Midbrain (tissue), 1 donor: ENCODE data around the gene SERINC2.

ENCODE experiments used
- DNase-seq: peaks from one replicate; lab custom pipeline; 2025; lab: John Stamatoyannopoulos, UW

SERINC2 gene

DNA sequence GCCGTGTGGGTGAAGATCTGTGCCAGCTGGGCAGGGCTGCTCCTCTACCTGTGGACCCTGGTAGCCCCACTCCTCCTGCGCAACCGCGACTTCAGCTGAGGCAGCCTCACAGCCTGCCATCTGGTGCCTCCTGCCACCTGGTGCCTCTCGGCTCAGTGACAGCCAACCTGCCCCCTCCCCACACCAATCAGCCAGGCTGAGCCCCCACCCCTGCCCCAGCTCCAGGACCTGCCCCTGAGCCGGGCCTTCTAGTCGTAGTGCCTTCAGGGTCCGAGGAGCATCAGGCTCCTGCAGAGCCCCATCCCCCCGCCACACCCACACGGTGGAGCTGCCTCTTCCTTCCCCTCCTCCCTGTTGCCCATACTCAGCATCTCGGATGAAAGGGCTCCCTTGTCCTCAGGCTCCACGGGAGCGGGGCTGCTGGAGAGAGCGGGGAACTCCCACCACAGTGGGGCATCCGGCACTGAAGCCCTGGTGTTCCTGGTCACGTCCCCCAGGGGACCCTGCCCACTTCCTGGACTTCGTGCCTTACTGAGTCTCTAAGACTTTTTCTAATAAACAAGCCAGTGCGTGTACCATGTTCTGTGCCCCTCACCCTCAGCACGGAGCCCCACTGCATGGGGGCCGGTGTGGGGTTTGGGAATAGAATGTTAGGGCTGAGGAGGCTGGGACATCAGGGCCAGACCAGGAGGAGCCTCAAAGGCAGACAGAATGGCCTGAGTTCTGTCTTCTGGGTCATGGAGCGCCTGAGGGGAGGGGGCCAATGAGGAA lies 21.3 kb downstream of the SERINC2 start:
- DNase-seq, result no peak

DNA sequence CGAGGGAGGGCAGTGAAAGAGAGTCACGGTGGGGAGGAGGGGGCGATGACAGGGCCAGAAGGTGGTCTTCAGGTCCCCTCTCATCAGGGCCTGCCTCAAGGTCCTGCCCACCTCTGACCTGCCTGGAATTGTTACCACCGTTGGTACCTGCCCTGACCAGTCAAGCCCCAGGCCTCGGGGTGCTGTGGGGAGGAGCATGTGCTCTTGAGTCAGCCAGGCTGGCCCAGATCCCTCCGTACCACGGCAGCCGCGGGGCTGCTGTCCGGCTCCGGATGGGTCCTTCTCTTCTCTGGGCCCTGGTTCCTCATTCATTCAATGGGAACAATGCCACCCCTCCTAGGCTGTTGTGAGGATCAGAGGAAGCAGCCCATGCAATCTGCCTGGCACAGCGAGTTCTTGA lies 22.0 kb downstream of the SERINC2 start:
- DNase-seq, result no peak

GRCh38 chr1:31435471-31436409 lies 22.7 kb downstream of the SERINC2 start:
- DNase-seq, result no peak

DNA sequence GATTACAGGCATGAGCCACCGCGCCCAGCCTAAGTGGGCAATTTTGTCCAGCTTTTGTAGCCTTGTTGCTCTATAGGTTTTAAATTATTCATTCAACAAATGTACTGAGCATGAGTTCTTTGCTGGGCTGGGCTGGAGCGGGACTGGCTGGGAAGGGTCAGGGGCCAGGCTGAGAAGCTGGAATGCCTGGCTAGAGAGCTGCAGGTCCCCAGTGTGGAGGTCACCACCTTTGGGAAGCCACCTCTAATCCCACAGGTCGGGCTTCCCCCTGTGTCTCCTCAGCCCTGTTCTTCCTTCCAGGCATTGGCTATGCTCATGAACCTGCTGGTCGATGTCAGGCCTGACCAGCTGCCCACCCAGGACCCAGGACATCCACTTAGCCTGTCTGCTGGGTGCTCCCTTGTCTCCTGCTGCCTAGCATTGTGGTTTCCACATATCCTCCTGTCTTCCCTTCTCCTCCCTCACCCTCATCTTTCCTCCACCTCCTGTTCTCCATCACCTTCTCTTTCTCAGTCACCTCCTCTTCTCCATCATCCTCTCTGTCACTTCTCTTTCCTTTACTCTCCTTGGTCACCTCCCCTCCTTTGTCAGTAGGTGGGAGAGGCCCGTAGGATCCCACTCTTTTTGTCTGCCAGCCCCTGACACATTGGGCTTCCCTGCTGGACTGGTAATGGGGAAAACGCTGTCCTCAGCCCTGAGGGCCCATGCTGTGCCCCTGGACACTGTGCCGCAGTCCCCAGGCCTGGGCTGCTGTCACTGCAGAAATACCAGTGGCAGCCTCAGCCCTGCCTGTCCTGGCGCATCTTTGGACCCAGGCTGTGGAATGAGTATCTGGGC lies 23.8 kb downstream of the SERINC2 start:
- no peak for DNase-seq

GRCh38 chr1:31437433-31438037 lies 24.5 kb downstream of the SERINC2 start:
- DNase-seq, result no peak

DNA sequence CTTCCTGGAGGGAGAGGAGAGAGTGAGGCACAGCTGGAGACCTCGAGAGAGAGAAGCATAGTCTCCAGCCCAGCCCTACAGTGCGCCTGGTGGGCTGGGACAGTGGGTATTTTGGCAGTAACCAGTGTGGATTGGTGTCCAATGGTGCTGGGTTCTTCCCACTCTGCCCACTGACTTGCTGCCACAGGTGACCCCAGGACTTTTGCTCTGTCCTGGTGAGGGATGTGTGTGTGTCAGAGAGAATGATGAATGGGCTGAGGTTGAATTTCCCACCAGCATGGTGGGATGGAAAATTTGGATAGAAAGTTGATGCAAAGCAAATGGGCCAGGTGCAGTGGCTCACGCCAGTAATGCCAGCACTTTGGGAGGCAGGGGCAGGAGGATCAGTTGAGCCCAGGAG lies 26.3 kb downstream of the SERINC2 start:
- no peak for DNase-seq

- no peak for DNase-seq
These were observed 28.1 kb downstream of the SERINC2 start for GRCh38 chr1:31441073-31441472.

- DNase-seq, result no peak
These were observed 28.5 kb downstream of the SERINC2 start for GRCh38 chr1:31441558-31441957.

GRCh38 chr1:31441970-31442647 lies 29.1 kb downstream of the SERINC2 start:
- DNase-seq, result no peak

DNA sequence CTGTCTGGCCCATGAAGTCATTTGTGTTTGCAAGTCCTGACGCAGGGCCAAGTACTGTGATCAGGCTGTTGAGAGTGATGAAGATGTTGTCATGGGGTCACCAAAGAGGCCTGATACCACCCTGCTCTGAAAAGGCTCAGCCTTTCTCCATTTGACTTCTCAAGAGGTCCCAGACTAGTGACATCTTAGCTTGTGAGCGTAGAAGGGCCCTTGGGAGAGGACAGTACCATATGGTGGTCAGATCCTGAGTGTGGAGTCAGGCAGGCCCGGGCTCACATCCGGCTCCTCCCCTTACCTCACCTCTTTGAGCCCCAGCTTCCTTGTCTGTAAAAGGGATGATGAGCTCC lies 29.6 kb downstream of the SERINC2 start:
- DNase-seq, result no peak

DNA sequence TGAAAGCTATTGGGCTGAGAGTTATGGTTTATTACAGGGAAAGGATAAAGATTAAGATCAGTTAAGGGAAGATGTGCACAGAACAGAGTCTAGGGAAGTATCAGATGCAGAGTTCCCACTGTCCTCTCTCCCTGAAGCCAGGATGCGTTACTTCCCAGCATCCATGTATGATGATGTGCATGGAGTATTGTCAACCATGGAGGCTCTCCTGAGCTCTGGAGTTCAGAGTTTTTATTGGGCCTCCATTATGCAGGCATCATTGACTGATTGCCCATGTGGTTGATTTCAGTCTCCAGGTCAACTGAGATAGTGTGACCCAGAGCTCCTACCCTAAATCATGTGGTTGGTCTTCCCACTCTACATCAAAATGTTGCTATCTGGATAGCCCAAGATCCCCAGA lies 30.7 kb downstream of the SERINC2 start:
- no peak for DNase-seq

GRCh38 chr1:31444725-31445448 lies 31.9 kb downstream of the SERINC2 start:
- DNase-seq, result no peak

DNA sequence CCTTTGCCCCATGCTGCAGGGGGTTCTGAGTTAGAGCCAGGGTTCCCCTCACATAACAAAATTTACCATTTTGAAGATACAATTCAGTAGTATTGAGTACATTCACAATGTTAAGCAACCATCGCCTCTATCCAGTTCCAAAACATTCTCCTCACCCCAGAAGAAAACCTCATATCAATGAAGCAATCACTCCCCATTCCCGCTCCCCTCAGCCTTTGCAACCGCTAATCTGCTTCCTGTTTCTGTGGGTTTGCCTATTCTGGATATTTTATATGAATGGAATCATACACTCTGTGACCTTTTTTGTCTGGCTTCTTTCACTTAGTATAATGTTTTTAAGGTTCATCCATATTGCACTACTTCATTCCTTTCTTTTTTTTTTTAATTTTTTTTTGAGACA lies 32.9 kb downstream of the SERINC2 start:
- DNase-seq, result no peak

GRCh38 chr1:31447210-31447609 lies 34.2 kb downstream of the SERINC2 start:
- no peak for DNase-seq

DNA sequence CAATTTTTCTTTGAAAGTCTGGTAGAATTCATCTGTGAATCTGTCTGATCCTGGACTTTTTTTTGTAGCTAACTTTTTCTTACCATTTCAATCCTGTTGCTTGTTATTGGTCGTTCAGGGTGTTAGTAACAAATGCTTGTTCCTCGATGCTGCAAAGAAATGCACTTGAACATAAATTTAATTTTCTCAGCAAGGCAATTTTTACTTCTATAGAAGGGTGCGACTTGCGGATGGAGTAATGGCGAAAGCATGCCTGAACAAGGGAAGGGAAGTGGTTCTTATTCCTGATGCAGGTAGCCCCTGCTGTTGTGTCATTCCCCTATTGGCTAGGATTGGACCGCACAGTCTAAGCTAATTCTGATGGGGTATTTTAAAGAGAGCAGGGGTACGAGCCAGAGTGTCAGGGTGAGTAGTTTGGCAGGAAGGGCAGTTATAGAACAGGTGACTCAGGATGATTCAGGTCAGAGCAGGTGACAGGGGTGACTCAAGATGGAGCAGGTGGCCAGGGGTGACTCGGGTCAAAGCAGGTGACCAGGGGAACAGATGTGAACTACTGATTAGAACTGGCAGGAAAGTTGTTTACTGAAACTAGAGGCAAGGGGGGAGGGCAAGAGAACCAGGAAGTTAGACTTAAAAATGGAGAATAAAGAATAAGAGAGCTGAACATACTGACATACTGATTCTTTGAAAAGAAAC lies 40.5 kb downstream of the SERINC2 start:
- DNase-seq, result no peak

DNA sequence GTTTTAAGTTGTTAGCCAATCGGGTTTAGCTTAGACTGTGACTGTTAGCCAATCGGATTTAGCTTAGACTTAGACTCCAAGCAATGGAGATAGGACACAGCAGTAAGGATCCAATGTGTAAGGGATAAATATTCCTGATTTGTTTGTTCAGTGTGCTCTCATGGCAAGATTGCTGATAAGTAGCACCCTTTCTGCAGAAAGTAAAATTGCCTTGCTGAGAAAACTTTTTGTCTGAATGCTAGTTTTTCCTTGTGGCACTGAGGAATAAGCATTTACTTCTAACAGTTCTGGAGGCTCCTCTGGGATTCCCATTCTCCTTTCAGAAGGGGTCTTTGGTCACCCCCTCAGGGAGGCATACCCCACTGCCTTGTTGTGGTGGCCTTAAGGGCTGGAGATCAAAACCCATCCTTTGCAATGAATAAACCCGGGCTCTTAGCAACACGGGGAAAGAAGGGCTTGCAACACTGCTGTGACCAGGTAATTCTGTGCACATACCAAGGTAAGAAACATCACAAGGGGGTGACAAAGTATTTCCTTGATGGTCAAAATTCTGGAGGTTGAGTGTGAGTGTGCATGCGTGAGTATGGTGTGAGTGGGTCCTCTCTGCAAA lies 45.4 kb downstream of the SERINC2 start:
- no peak for DNase-seq

DNA sequence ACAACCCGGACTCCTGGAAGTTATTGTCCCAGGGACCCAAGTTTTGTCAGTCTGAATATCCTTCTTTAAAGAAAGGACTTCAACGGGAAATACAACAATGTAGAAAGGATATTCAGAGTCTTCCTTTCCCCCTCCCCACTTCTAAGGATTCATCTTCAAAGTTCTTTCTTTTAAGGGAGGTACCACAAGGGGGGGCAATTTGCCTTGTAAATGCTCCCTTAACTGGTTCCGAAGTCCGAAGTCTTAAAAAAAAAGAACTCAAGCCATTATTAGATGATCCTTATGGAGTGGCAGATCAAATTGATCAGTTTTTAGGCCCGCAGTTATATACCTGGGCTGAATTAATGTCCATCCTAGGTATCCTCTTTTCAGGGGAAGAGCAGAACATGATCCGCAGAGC lies 47.0 kb downstream of the SERINC2 start:
- no peak for DNase-seq

DNA sequence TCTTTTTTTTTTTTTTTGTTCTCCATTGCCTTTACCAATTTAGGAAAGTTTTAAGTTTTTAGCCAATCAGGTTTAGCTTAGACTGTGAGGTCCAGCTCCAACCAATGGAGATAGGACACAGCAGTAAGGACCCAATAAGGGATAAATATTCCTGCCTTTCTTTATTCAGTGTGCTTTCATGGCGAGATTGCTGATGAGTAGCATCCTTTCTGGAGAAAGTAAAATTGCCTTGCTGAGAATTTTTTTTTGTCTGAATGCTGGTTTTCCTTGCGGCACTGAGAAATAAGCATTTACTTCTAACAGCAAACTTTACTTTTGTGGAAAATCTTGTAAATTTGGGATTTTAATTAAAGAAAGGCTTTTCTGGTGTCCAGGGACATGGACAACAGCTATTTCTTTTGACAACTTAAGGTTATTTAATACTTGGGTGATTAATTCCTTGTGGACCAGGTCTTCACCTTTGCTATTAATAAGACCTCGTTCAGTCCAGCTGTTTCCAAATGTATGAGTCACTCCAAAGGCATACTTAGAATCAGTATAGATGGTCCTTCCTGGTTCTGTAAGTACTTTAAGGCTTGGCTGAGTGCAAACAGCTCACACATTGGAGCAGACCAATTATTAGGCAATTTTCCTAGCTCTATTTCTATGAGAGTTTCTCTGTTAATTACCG lies 54.1 kb downstream of the SERINC2 start:
- DNase-seq, result no peak

DNA sequence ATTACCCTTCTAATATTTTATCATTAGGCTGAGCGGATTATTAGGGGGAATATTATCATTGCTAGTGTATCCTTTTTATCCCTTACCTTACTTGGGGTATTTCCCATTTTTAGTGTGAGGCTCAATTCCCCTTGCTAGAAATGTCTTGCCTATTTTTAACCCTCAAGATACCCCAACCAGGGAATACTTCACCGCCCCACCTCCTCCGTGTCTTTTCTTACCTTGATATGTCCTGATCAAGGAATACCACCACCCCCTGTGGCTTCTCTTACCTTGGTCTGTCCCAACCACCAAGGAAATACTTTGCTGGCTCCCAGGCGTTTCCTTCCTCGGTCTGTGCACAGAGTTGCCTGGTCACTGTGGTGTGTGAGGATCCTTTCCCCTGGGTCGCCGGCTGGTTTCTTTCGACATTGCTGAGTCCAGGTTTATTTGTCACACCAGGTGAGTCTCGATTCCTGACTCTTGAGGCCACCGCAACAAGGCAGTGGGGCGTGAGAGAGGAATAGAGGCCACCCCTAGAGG lies 57.8 kb downstream of the SERINC2 start:
- DNase-seq, result no peak
